Measurements from ENCODE around the gene NOC3L.
"Not testable (repeated sequence)": the region's sequence is repeated elsewhere in the genome, so short reads cannot be mapped to it uniquely, and the experiment has no call there.

NOC3L gene, protein sequence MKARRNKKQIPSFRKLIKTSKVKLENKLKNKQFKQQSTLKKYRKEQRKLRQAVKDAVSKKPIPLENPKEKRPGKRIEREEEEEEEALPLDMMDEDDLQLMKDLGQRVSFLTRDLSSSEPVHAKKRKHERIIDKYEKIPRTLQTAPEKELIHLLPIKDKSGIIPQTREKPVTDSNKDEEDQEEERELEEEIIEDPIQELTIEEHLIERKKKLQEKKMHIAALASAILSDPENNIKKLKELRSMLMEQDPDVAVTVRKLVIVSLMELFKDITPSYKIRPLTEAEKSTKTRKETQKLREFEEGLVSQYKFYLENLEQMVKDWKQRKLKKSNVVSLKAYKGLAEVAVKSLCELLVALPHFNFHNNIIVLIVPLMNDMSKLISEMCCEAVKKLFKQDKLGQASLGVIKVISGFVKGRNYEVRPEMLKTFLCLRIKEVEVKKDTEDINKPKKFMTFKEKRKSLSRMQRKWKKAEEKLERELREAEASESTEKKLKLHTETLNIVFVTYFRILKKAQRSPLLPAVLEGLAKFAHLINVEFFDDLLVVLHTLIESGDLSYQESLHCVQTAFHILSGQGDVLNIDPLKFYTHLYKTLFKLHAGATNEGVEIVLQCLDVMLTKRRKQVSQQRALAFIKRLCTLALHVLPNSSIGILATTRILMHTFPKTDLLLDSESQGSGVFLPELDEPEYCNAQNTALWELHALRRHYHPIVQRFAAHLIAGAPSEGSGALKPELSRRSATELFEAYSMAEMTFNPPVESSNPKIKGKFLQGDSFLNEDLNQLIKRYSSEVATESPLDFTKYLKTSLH

DNA sequence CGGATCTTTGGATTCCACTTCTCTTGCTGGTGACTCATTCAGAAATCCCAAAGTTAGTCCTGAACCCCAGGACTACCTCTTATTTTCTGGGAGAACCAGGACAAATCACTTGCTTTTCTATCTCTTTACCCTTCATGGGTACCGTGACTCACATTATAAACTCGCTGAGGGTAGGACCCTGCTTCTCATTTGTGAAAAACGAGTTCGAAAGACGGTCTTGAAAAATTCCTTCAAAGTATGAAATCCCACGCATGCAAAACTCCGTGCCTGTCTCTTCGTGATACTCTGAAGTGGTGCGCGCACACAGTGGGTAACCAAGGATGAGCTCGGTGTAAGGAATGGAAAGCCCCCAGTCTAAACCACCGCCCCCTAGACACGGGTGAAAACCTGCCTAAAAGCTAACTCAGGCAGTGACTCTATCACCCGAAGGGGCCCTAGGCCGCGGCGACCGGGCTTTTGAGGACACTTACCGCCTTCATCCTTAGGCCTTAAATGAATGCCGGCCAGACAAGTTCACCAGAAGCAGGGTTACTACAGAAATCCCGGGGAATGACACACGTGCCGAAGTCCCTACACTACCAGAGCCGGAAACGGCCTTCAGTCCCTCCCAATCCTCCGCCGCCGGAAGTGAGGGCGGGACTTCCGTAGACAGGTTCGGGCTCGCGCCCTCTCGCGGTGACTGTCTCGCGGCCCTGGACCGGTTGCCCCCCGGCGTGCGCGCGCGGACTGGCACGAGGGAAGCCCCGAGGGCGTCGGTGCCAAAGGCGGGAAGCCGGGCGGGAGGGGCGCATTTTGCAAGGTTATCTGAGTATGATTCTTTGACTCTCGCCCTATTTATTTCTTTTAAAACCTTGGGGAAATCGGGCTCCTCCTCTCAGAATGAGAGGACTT is at the start of gene NOC3L:
NOC3L (minus strand) TSS at position 580 of the 891 bp plus-strand sequence; CDS start at position 479, 101 bp downstream.
- DNase-seq (ENCODE audit: low spot score), result peak; percentile 97

DNA sequence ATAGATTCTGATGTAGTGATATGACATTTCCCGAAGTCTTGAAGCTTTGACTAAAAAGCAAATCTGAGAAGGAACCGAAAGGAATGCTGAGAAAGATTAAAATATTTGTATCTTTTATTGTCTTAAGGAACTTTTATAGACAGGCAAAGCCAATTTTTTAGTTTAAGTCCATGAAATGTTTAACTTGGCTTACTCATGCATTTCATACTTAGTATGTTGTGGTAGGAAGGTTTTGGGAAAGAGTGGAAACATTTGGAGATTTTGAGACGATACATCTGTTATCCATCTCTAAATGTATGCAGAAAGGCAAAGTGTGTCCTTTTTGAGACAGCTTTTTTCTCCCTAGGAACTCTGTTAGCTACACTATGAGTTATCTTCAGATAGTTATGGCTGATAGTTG is 49.7 kb upstream of the NOC3L start:
- DNase-seq (ENCODE audit: low spot score), result no peak

DNA sequence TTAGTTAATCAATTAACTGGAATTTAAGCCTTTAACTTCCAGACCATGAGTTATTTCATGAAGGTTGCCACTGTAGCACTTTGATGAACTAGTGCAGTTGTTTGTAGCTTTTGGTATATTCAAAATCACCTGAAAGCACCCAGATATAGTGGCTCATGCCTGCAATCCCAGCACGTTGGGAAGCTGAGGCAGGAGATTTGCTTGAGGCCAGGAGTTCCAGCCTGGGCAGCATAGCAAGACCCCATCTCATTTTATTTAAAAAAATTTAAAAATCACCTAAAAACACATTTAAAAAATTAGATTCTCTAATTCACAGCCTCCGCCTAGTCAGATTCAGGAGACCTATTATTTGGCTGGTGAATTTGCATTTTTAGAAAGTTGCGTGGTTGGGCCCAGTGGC is 48.6 kb upstream of the NOC3L start:
- no peak for DNase-seq (ENCODE audit: low spot score)

DNA sequence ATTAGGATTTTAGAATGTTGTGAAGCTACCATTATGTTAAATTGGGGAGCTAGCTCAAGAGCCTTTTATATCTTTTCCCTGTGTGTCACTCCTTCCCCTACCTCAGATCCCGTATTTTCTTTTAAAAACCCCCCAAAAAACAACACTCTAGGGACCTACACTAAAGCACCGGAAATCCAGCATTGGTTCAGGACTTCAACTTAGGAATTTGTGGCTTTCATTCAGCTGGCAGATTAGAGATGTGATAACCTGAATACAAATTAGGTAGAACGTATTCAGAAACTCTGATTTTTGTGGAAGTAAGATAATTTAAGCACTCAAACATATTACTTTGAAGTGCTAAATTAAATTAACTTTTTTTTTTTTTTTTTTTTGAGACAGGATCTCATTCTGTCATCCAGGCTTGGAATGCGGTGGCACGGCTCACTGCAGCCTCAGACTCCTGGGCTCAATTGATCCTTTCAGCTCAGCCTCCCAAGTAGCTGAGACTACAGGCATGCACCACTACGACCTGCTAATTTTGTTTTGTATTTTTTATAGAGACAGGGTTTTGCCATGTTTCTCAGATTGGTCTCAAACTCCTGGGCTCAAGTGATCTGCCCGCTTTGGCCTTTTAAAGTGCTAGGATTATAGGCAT is 46.4 kb upstream of the NOC3L start:
- no peak for DNase-seq (ENCODE audit: low spot score)

GRCh38 chr10:94407668-94408067 is 44.9 kb upstream of the NOC3L start:
- no peak for DNase-seq (ENCODE audit: low spot score)

DNA sequence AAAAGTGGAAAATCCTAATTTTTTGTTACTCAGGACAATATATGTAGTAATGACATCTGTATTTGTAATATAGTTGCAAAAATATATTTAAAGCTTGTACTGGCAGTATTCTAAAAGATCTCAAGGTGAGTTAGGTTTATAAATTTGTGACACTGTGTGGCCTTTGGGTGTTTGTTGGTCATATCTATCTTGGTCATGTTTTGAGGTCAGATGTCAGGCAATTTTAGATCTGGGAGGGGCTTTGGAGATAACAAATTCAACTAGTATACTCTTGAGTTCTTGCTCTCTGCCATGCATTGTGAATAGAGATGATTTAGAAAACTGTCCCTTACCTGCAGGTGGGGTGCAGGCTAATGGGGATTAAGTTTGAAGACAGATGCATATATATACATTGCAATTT is 42.7 kb upstream of the NOC3L start:
- DNase-seq (ENCODE audit: low spot score), result no peak

GRCh38 chr10:94403380-94404213 is 40.9 kb upstream of the NOC3L start:
- peak; percentile 81 for DNase-seq (ENCODE audit: low spot score)

DNA sequence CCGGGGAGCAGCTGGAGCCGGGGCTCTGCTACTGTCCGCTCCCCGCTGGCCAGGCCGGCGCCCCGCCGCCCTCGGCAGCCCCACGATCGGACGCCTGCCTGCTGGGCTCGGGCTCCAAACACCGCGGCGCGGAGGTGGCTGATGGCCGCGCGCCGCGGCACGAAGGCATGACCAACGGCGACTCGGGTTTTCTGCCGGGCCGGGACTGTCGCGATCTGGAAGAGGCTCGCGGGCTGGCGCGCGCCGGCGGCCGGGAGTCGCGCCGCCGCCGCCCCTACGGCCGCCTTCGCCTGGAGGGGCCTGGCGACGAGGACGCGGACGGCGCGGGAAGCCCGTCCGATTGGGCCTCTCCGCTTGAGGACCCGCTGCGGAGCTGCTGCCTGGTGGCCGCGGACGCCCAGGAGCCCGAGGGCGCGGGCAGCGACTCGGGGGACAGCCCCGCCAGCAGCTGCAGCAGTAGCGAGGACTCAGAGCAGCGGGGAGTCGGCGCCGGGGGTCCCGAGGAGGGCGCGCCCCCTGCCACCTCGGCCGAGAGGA is 40.2 kb upstream of the NOC3L start:
- DNase-seq (ENCODE audit: low spot score), result peak; percentile 16

DNA sequence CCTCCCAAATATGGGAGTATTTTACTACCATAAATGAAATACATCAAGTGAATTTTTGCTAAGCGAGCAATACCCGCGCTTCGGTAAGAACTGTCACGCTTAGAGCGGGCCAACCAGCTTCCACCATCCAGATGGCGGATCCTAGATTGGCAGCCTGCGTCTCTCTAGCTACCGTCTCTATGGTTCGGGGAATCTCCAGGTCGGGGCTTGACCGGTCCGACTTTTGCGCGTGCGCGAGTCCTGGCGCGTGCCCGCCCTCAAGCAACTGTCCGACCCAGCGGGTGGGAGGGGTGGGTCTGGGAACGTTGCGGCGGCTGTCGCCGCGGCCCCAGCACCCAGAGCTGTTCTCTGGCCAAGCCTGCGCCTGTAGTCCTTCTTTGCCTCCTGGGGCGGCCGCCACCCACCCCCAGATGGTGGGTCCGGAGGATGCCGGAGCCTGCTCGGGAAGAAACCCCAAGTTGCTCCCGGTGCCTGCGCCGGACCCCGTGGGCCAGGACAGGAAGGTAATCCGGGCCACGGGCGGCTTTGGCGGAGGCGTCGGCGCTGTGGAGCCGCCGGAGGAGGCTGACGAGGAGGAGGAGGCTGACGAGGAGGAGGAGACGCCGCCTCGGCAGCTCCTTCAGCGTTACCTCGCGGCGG is 39.6 kb upstream of the NOC3L start, which contains the start of gene TBC1D12:
TBC1D12 (plus strand) TSS at position 338 of the 639 bp plus-strand sequence; CDS start at position 411, 73 bp downstream.
- peak; percentile 97 for DNase-seq (ENCODE audit: low spot score)

DNA sequence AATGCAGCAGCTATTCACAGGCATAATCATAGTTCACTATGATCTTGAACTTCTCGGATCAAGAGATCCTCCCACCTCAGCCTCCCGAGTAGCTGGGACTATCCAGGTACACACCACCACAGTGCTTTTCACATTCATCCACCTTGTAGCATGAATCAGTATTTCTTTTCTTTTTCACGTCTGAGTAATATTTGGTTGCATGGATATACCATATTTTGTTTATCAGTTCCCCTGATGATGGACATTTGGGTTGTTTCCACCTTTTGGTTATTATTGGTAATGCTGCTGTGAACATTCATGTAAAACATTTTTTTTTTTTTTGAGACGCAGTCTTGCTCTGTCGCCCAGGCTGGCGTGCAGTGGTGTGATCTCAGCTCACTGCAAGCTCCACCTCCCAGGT is 36.0 kb upstream of the NOC3L start:
- no peak for DNase-seq (ENCODE audit: low spot score)

DNA sequence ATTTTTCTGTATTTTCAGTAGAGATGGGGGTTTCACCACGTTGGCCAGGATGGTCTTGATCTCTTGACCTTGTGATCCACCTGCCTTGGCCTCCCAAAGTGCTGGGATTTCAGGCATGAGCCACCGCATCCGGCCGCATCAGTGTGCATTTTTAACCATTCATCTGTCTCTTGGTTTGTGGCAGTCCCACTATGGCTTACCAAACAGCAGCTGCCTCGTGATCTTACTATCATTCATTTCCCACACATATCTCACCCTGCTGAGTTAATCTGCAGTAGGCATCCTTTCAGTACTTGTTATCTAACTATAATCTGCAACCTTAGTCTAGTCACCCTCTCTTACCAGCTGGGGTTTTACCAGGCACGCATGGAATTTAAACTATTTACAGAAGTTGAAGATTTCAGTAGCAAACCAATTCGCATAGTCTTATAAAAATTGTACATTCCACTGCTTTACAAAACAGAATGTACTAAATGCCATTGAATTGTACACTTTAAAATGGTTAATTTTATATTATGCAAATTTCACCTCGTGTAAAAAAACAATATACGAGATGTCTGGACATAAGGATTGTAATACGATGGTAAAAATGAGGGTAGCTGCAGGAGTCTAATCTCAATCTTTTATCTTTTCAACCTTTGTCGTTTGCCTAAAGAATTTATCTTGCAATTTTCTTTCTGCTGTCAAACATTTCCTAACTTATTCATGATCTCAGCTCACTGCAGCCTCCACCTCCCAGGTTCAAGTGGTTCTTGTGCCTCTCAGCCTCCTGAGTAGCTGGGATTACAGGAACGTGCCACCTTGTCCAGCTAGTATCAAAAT is 35.0 kb upstream of the NOC3L start:
- DNase-seq (ENCODE audit: low spot score), result no peak

DNA sequence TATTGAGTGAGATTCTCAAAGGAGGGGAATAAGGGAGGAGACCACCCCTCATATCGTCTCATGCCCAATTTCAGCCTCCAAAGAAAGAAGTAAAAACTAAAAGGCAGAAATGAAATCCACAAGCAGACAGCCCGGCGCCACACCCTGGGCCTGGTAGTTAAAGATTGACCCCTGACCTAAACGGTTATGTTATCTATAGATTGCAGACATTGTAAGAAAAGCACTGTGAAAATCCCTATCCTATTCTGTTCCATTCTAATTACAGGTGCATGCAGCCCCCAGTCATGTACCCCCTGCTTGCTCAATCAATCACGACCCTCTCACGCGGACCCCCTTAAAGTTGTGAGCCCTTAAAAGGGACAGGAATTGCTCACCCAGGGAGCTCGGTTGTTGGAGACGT is 29.4 kb upstream of the NOC3L start:
- not testable (repeated sequence) for DNase-seq (ENCODE audit: low spot score)

GRCh38 chr10:94385733-94386132 is 23.0 kb upstream of the NOC3L start:
- not testable (repeated sequence) for DNase-seq (ENCODE audit: low spot score)

DNA sequence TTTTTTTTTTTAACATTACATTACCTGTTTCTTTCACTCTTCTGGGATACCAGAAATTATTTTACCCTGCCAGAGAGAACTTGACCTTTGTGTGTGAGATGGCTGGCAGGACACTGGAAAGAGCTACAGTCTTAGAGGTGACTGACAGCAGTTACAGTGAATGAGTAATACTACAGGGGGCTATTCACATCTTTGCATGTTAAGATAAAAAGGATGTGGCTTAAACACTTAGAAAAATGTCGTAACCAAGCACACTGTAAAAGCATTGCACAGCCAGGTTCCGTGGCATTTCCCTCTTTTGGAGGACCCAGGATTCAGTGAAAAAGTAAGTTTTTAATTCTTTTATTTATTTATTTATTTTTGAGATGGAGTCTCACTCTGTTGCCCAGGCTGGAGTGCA is 20.8 kb upstream of the NOC3L start:
- no peak for DNase-seq (ENCODE audit: low spot score)

GRCh38 chr10:94376865-94377264 is 14.1 kb upstream of the NOC3L start:
- no peak for DNase-seq (ENCODE audit: low spot score)

- DNase-seq (ENCODE audit: low spot score), result no peak
Measured at GRCh38 chr10:94375374-94375773, 12.6 kb upstream of the NOC3L start.

GRCh38 chr10:94370501-94370900 is 7.8 kb upstream of the NOC3L start:
- peak; percentile 86 for DNase-seq (ENCODE audit: low spot score)

DNA sequence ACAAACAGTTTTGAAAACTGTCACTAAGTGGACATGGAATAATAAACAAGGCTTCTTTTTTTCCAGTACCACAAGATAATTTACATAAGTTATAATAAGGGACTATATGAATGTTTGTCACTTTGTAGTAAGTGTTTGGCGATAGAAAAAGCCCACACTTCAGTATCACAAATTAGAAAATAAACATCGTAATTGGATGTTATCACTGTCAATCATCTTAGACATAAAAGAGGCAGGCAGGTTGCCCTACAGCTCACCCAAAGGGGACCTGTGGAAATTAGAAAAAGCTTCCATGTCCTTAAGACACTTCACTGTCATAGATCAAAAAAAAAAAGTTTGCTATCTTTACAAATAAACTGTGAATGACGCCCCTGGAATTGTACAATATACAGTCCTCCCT is 3.6 kb upstream of the NOC3L start:
- no peak for DNase-seq (ENCODE audit: low spot score)

- DNase-seq (ENCODE audit: low spot score), result no peak
Measured at GRCh38 chr10:94364482-94364881, 1.7 kb upstream of the NOC3L start.
